ENCODE results near the gene MAN2A2.

MAN2A2 gene

DNA sequence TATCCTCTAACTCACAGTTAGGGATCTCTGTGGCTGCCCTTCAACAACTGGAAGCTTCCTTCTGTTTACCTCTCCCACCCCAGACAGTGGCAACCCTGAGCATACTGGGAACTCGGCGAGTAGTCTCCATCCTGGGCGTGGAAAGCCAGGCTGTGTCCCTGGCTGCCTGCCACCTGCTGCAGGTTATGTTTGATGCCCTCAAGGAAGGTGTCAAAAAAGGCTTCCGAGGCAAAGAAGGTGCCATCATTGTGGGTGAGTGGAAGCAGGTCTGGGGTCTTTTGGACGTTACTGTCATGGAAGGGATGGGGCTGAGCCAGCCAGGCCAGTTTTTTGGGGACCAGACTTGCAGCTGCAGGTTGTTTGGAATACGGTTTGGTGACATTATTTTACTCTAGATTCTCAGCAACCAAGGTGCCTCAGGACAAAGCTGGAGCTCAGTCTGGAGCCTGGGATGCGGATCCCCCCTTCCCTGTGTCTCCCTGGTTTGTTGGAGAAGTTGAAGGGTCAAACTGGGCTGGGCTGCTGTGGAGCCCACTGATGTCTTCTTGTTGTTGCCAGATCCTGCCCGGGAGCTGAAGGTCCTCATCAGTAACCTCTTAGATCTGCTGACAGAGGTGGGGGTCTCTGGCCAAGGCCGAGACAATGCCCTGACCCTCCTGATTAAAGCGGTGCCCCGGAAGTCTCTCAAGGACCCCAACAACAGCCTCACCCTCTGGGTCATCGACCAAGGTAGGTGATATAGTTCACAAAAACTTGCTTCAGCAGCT, 39.4 kb downstream of the MAN2A2 start:
- DNase-seq (ENCODE audit: low read depth in 2 of 2): no peak

DNA sequence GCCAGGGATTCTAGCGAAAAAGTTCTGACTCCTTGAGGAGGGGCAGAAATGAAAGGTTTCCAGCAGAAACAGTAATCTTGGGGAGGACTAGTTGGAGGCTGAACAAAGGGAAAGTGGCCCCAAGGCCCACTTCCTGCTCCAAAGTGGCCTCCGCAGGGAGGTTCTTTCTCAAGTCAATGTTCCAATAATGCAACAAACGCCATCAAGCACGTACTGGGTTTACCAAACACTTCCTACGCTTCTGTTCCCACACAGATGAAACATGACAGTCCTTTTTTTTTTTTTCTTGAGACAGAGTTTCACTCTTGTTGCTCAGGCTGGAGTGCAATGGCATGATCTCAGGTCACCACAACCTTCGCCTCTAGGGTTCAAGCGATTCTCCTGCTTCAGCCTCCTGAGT, 42.0 kb downstream of the MAN2A2 start:
- DNase-seq (ENCODE audit: low read depth in 2 of 2): no peak

DNA sequence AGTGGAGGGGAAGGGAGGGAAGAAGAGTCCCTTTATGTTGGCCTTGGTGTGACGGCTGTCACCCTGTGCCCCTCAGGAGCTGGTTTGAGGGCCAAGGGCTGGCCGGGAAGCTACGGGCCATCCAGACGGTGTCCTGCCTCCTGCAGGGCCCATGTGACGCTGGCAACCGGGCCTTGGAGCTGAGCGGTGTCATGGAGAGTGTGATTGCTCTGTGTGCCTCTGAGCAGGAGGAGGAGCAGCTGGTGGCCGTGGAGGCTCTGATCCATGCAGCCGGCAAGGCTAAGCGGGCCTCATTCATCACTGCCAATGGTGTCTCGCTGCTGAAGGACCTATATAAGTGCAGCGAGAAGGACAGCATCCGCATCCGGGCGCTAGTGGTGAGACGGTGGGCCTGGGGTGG, 43.4 kb downstream of the MAN2A2 start:
- DNase-seq (ENCODE audit: low read depth in 2 of 2): no peak

DNA sequence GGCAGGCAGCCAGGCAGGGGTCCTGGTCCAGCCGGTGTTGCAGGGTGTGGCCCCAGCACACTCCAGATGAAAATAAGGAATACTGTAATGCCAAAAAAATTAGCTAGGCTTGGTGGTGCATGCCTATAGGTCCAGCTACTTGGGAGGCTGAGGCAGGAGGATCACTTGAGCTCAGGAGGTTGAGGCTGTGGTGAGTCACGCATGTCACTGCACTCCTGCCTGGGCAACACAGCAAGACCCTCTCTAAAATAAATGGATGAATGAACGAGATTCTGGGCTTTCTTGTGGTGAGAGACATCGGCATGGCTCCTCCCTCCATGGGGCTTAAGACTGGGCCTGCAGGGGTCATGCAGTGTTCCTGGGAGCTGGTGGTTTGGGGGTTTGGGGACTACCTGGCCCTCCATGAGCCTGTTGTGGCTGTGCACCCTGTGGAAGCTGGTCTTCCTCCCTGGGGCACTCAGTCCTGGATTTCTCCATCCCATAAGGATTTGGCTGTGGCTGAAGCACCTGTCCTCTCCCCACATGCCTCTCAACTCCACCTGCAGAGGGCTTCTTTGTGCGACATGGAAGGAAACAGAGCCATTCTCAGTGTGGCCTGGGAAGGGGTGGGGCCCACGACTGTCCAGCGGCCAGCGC, 44.0 kb downstream of the MAN2A2 start:
- DNase-seq (ENCODE audit: low read depth in 2 of 2): no peak

DNA sequence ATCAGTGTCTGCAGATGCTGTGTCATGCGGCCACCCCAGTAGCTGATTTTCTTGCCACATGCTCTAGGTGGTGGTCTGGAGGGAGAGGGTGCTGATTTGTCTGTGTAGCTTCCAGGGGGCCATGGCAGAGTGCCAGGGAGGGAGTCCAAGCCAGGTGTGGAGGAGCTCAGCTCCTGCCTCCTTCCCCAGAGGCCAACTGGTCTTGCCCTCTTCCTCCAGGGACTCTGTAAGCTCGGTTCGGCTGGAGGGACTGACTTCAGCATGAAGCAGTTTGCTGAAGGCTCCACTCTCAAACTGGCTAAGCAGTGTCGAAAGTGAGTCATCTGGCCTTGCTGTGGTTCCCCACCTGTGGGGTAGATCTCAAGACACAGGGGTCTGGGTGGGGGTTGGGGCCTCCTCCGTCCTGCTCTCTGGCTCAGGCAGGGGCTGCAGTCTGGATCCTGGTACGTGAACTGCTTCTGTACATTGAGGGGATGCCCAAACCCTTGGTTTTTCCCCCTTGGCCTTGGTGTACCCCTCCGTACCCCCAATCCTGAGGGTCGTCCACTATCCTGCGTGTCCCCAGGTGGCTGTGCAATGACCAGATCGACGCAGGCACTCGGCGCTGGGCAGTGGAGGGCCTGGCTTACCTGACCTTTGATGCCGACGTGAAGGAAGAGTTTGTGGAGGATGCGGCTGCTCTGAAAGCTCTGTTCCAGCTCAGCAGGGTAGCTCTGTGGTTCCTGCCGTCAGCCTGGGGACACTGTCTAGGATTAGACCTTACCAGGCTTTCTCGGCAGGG, 44.7 kb downstream of the MAN2A2 start:
- no peak for DNase-seq (ENCODE audit: low read depth in 2 of 2)

DNA sequence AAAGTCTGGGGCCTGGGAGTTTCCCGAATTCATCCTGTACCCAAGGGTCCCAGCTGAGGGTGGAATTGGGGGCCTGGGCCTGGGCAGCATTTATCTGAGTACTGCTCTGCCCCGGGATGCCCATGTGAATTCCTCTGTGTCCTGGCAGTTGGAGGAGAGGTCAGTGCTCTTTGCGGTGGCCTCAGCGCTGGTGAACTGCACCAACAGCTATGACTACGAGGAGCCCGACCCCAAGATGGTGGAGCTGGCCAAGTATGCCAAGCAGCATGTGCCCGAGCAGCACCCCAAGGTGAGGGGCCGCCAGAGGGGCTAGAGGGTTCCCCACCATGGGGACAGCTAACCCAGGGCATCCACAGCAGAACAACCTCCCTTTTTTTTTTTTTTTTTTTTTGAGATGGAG, 45.4 kb downstream of the MAN2A2 start:
- DNase-seq (ENCODE audit: low read depth in 2 of 2): no peak

DNA sequence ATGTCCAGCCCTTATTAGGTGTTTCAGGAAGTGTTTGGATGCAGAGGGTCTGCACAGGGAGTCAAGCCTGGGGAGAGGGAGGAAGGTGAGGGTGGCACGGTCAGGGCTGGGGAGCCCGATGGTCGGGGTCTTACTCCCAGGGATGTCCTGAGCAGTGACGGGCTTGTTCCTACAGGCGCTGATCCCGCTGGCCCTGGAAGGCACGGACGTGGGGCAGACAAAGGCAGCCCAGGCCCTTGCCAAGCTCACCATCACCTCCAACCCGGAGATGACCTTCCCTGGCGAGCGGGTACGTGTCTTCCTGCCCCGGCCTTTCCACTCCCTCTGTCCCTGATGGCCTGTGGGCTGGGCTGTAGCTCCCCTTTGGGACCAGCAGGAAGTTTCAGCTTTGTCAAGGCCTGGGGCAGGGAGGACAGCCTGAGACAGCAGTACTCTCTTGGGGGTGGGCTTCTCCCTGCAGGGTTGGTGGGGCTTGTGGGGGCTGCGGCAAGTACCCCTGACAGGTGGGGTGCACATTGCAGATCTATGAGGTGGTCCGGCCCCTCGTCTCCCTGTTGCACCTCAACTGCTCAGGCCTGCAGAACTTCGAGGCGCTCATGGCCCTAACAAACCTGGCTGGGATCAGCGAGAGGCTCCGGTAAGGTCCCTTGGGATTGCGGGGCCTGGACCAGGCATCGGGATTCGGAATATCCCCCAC, 47.0 kb downstream of the MAN2A2 start:
- no peak for DNase-seq (ENCODE audit: low read depth in 2 of 2)

DNA sequence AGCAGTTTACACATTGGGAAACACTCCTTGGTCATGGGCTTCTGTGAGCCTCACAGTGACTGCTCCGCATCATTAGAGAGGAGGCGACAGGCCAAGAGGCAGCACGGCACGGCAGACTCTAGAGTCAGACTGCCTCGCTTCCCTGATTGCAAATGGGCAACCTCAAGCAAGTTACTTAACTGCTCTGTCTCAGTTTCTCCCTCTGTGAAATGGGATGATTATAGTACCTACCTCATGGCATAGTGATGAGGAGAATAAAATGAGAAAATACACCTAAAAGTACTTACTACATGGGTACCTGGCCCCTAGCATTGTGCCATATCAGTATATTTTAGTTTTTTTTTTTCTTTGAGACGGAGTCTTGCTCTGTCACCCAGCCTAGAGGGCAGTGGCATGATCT, 47.6 kb downstream of the MAN2A2 start:
- DNase-seq (ENCODE audit: low read depth in 2 of 2): no peak

DNA sequence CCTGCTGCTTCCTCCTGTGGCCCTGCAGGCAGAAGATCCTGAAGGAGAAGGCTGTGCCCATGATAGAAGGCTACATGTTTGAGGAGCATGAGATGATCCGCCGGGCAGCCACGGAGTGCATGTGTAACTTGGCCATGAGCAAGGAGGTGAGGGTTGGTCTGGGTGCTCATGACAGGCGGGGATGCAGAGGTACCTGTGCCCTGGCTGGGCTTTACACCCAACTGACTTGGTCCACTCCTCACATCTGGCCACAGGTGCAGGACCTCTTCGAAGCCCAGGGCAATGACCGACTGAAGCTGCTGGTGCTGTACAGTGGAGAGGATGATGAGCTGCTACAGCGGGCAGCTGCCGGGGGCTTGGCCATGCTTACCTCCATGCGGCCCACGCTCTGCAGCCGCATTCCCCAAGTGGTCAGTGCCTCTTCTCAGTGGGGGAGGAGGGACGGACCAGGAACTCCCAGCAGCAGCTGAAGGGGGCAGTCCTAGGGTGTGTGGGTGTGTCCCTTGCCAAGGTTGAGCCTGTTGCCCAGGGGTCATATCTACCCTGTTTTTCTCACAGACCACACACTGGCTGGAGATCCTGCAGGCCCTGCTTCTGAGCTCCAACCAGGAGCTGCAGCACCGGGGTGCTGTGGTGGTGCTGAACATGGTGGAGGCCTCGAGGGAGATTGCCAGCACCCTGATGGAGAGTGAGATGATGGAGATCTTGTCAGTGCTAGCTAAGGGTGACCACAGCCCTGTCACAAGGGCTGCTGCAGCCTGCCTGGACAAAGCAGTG, 50.0 kb downstream of the MAN2A2 start:
- DNase-seq (ENCODE audit: low read depth in 2 of 2): no peak

DNA sequence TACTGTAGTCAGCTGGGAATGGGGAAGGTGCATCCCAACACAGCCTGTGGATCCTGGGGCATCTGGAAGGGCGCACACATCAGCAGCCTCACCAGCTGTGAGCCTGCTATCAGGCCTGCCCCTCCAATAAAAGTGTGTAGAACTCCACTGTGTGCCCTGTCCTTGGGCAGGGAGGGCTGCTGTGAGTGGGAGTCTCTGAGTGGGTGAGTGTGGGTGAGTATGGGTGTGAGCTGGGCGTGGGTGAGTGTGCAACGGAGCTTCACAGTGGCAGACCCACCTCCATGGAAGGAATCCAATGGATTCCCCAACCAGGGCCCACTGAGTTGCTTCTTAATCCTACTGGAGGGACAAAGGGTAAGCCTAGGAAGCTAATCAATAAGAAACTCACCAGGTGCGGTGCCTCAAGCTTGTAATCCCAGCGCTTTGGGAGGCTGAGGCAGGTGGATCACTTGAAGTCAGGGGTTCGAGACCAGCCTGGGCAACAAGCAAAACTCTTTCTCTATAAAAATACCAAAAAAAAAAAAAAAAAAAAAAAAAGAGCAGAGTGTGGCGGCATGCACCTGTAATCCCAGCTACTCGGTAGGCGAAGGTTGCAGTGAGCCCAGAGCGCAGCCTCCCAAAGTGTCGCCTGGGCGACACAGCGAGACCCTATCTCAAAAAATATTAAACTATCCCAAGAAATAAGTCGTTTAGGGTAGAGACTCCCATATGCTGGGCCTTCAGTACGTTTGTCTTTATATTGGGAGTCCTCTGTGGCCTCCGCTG, 51.0 kb downstream of the MAN2A2 start:
- DNase-seq (ENCODE audit: low read depth in 2 of 2): no peak

DNA sequence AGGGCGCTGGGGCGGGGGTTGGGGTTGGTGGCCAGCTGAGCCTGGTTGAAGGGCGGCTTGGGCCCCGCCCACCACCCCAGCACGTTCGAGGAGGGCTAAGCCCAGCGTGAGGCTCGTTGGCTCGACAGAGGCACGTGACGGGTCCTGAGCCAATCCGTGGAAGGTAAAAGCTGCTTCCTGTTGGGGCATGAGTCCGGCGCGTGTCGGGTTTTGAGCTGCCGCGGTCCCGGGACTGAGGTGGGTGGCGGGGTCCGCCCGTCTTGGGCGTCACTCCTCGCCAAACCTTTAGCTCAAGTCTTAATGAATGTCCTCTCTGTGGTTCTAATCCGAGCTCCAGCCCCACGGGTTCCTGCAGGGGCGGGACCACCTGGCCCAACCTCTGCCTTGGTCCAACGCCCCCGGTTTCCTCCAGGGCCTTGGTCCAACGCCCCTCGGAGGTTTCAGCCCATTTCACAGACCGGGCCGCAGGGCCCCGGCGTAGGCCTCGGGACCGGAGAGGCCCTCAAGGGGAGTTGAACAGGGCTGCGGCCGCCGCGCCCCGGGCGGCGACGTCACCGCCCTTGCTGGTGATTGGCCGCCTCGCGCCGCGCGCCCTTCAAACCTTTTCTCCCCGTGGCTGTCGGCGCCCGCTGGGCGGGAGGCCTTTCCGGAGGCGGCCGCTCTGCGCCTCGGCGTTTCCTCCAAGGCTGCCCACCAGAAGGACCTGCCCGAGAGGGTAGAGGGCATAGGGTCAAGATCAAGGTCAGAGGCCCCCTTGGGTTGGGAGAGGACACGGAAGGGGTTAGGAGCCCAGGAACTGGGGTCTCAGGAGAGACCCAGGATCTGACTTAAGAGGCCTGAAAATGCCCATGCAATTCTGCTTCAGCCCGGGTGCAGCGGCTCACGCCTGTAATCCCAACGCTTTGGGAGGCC, 51.9 kb downstream of the MAN2A2 start, which contains the start of gene RCCD1:
TSS of gene RCCD1 (plus strand) at position 173 of the 912 bp plus-strand sequence. CDS start 1,851 bp downstream, outside the sequence.
- peak; percentile 71 to 76 for DNase-seq (ENCODE audit: low read depth in 2 of 2)

DNA sequence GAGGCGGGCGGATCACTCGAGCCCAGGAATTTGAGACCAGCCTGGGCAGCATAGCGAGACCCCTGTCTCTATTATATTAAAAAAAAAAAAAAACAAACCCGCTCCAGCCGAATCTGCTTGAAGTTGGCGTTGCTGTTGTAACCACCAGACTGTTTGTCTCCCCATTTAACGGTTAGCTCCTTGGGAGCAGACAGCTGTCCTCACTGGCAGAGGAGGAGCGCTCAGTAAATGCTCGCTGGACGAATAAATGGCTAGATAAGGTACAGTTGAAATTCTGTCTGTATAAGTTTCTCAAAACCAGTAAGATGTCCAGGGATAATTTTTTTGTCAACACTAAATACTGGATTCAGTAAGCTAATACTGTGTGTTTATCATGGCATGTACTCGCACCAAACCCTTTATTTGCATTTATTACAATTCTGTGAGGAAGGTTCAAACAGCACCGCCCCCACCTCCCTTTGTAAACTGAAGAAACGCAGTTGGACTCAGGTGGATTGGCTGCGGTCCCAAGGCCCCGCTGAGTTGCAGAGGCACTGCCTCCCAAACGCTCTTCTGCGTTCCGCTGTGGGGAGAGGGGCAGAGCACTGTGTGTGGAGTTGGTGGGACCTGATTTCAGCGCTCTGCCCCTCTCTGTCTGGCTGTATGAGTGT, 52.6 kb downstream of the MAN2A2 start:
- DNase-seq (ENCODE audit: low read depth in 2 of 2): no peak

DNA sequence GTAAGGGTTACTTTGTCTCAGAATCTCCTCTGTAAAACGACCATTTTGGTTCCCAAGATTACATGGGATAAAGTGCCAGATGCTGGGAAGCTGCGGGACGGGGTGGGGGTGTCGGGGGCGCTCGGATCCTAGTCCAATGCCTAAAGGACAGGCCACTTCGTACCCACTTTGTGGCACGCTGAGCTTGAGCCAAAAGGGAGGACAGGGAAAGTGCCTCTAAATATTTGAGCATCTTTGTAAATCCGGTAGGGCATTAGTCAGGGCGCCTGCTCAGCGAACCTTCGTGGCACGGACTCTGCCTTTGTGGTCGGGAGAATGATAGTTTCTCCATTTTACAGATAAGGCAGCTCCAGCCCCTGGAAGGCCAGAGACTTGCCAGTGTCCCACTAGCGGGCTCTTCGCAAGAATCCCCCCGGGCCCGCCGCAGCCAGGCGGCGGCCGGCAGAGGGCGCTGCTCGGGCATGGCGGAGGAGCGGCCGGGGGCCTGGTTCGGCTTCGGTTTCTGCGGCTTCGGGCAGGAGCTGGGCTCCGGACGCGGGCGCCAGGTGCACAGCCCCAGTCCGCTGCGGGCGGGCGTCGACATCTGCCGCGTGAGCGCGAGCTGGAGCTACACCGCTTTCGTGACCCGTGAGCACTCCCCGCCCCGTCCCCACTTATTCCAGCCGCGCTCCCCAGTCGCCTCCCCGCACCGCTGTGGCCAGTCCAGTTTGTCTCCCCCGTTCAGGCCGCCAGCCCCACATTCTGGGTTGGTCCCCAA, 53.4 kb downstream of the MAN2A2 start:
- DNase-seq (ENCODE audit: low read depth in 2 of 2): peak; percentile 35

DNA sequence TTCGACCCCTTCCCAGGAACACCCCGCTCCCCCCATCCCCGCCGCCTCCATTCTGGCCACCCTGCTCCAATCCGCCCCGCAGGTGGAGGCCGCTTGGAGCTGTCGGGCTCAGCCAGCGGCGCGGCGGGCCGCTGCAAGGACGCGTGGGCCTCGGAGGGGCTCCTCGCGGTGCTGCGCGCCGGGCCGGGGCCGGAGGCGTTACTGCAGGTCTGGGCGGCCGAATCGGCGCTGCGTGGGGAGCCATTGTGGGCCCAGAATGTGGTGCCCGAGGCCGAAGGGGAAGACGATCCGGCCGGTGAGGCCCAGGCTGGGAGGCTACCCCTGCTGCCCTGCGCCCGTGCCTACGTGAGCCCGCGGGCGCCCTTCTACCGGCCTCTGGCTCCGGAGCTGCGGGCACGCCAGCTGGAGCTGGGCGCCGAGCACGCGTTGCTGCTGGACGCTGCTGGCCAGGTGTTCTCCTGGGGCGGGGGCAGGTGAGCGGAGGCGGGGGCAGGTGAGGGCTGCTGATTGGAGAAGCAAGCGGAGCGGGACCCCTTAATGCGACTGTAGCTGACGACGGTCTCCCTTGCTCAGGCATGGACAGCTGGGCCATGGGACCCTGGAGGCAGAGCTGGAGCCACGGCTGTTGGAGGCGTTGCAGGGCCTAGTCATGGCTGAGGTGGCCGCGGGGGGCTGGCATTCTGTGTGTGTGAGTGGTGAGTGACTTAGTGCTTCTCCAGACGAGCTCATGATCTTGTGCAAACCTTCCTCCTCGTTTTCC, 54.1 kb downstream of the MAN2A2 start:
- no peak for DNase-seq (ENCODE audit: low read depth in 2 of 2)

DNA sequence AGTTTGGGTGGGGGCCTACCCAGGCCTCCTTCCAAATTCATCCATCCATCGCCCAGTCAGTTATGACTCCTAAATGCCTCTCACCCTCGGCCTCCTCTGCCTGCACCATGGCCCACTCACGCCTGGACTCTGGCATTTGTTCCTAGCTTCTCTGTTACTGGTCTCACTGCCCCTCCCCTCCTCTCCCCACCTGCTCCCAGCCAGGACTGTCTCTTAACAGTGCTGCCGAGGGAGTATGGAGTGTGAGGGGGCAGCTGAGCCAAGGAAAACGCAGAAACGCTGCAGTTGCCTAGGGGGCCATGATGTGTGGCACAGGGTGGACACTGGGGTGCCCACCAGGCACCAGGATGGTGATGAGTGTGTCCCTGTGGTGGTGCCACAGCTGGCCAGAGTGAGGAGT, 54.7 kb downstream of the MAN2A2 start:
- no peak for DNase-seq (ENCODE audit: low read depth in 2 of 2)

DNA sequence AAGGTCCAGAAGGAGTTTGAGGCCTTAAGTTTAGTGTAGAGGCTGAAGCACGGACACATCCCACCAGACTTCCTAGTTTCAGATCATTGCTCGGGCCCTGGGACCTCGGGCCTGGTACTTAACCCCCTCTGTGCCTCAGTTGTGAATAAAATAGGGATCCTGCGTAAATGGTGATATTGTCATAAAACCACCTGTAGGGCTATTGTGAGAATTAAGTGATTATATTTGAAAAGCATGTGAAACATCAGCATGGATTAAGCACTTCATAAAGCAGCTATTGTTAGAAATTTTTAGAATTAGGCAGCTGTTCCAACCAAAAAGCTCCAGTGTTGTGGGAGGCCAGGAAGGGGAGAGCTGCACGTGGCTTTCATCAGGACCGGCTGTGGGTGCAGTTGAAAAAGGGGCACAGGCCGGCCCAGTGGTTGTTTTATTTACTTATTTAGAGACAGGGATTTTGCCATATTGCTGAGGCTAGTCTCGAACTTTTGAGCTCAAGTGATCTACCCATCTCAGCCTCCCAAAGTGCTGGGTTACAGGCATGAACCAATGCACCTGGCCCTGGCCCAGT, 56.0 kb downstream of the MAN2A2 start:
- no peak for DNase-seq (ENCODE audit: low read depth in 2 of 2)

DNA sequence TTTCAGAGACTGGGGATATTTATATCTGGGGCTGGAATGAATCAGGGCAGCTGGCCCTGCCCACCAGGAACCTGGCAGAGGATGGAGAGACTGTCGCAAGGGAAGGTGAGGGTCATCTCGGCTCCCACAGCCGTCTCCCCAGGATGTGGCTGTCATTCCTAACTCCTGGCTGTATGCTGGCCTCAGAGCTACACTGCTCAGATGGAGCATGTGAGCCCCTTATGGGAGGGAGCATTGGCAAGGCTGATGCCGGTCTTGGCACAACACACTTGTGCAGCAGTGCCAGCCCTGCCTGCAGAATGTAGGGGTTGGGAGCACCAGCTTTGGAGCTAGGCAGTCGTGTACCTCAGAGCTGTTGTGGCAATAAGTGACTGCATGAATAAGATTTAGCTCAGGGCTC, 56.8 kb downstream of the MAN2A2 start:
- no peak for DNase-seq (ENCODE audit: low read depth in 2 of 2)
